K562 (cell line): ENCODE data around the gene C2orf76. TPM values are rescaled to one million over a fixed set of nuclear protein-coding genes. Genes with fewer than 3 reads are reported as not detected.

Experiments used
- ATAC-seq: fragments of 200-7000 bp; cut with Tn5 transposase; 3 replicates; pipeline ENCODE4 v1.9.1; 2020; ENCODE audit warnings: moderate library complexity
- BruUV-seq: library from RNA; stranded (reverse); fragments of 400-500 nt; replicated peaks from 2 replicates; lab custom pipeline; 2021; lab: Mats Ljungman, UMichigan
- CTCF ChIA-PET: fragments of 300-600 bp; formaldehyde crosslinking; extraction: SDS; loops from one replicate; lab custom pipeline; 2021; ENCODE audit warnings: low intra/inter-chr PET ratio; lab: Yijun Ruan, JAX
- POLR2A ChIA-PET: fragments of 300-600, 350-650 bp; sonication (Branson Sonifier 250); formaldehyde crosslinking; extraction: SDS; loops from one replicate; lab custom pipeline; 2021; ENCODE audit warnings: antibody characterized with exemption, inconsistent platforms; lab: Yijun Ruan, JAX
- DNase-seq, 4 experiments: peaks; one replicate each; pipeline versions ENCODE4 v3.0.0 to v3.0.0-alpha.2; 2011 to 2018; ENCODE audit warnings: low spot score in 3 of 4, mixed read lengths in 3 of 4; ENCODE audit errors: extremely low read depth in 1 of 4
- FAIRE-seq: peaks from 2 replicates; lab custom pipeline; 2011; peaks lifted over from hg19 to GRCh38; lab: Jason Lieb, UNC
- H2AFZ ChIP-seq: 2 replicates; pipeline ENCODE4 v1.6.0; 2011; ENCODE audit warnings: low read depth, low read length, control low read depth, inconsistent platforms
- H3K27ac ChIP-seq: fragments of 200-600 bp; 3 replicates; pipeline ENCODE4 v1.8.0; 2011; ENCODE audit warnings: low read depth, mild to moderate bottlenecking, control low read depth, inconsistent platforms, low read length, moderate library complexity, mixed read lengths; ENCODE audit errors: extremely low read depth
- H3K27me3 ChIP-seq, 2 experiments: fragments of 300-600 bp in 1 of 2; 2 replicates in 1 of 2; 3 replicates in 1 of 2; pipeline versions ENCODE4 v1.6.0 to v1.8.0; 2011; ENCODE audit warnings: inconsistent platforms in 2 of 2, low read length in 2 of 2, mild to moderate bottlenecking in 1 of 2, mixed read lengths in 1 of 2, moderate library complexity in 1 of 2; ENCODE audit not compliant: control insufficient read depth in 2 of 2, insufficient read depth in 2 of 2
- H3K36me3 ChIP-seq: fragments of 300-600 bp; 3 replicates; pipeline ENCODE4 v1.8.0; 2011; ENCODE audit warnings: mild to moderate bottlenecking, low read length, inconsistent platforms; ENCODE audit not compliant: control insufficient read depth, insufficient read depth
- H3K4me1 ChIP-seq, 2 experiments: fragments of 200-600 bp in 1 of 2; replicated peaks in 1 of 2; 2 replicates in 1 of 2; 3 replicates in 1 of 2; pipeline versions ENCODE4 v1.5.1 to v1.8.0; 2011; ENCODE audit warnings: inconsistent platforms in 2 of 2, low read length in 2 of 2, mild to moderate bottlenecking in 1 of 2, mixed read lengths in 1 of 2, moderate library complexity in 1 of 2; ENCODE audit not compliant: control insufficient read depth in 2 of 2, insufficient read depth in 2 of 2
- H3K4me2 ChIP-seq: 2 replicates; pipeline ENCODE4 v1.6.1; 2011; ENCODE audit warnings: low read length, control low read depth, inconsistent platforms, mixed read lengths; ENCODE audit not compliant: insufficient read depth
- H3K4me3 ChIP-seq: fragments of 200-600 bp; sonication (generic), shearing (Covaris generic); 2 replicates; pipeline ENCODE4 v1.5.1; 2016; ENCODE audit warnings: control low read depth, inconsistent platforms
- H3K79me2 ChIP-seq: fragments of 200-600 bp; 3 replicates; pipeline ENCODE4 v1.8.0; 2011; ENCODE audit warnings: low read length, inconsistent platforms; ENCODE audit not compliant: control insufficient read depth, insufficient read depth
- H3K9ac ChIP-seq, 2 experiments: 2 replicates each; pipeline versions ENCODE4 v1.6.0 to v1.6.1; 2011; ENCODE audit warnings: low read depth in 2 of 2, low read length in 2 of 2, control low read depth in 1 of 2, inconsistent platforms in 1 of 2, mild to moderate bottlenecking in 1 of 2, mixed read lengths in 1 of 2; ENCODE audit not compliant: insufficient read depth in 1 of 2
- H3K9me1 ChIP-seq: one replicate; pipeline ENCODE4 v1.6.0; 2011; ENCODE audit warnings: inconsistent platforms, mild to moderate bottlenecking, low read length, moderate library complexity; ENCODE audit not compliant: control insufficient read depth, insufficient read depth
- H3K9me3 ChIP-seq: replicated peaks from 2 replicates; pipeline ENCODE4 v1.5.1; 2011; ENCODE audit warnings: low read depth, low read length, inconsistent platforms; ENCODE audit not compliant: control insufficient read depth, insufficient read depth
- H4K20me1 ChIP-seq: replicated peaks from 2 replicates; pipeline ENCODE4 v1.6.1; 2011; ENCODE audit warnings: low read length, inconsistent platforms, mixed read lengths; ENCODE audit not compliant: control insufficient read depth, insufficient read depth
- CBFB ChIP-seq: sonication (generic); formaldehyde crosslinking; IDR thresholded peaks from 2 replicates; pipeline ENCODE4 v1.4.0; 2020; ENCODE audit warnings: mild to moderate bottlenecking, missing genetic modification reagents
- HNRNPLL ChIP-seq: fragments of 200-400 bp; formaldehyde crosslinking; IDR thresholded peaks from 2 replicates; pipeline ENCODE4 v1.6.1; 2017; ENCODE audit warnings: low read length, low read depth, mild to moderate bottlenecking; ENCODE audit not compliant: poor library complexity, severe bottlenecking
- MEF2D ChIP-seq: conservative IDR thresholded peaks from 2 replicates; pipeline ENCODE4 v1.6.1; 2016; ENCODE audit warnings: low read depth, missing genetic modification characterization, missing compliant biosample characterization
- YY1 ChIP-seq, 3 experiments: IDR thresholded peaks; 2 replicates each; pipeline ENCODE4 v1.6.1; 2011; ENCODE audit warnings: low read length in 2 of 3, mild to moderate bottlenecking in 2 of 3, moderate library complexity in 2 of 3, borderline replicate concordance in 1 of 3, control low read depth in 1 of 3, low read depth in 1 of 3; ENCODE audit not compliant: insufficient read depth in 3 of 3, insufficient replicate concordance in 2 of 3, control insufficient read depth in 1 of 3, insufficient read length in 1 of 3; ENCODE audit errors: extremely low read depth in 1 of 3
- whole genome bisulfite sequencing: fragments of 100-300 bp; shearing (Covaris generic); methylation state at CpG from one replicate; pipeline ENCODE4 v1.1.6; 2016; ENCODE audit warnings: low coverage, mixed read lengths; ENCODE audit not compliant: insufficient coverage; ENCODE audit errors: missing lambda C conversion rate; 5-methylcytosine and 5-hydroxymethylcytosine counted together
- in situ Hi-C: fragments of 300-500 bp; cut with MboI; formaldehyde crosslinking; loops from 4 replicates; pipeline ENCODE4 v1.15.0; 2018; ENCODE audit warnings: inconsistent platforms, mixed read lengths
- intact Hi-C: fragments of 100-400 bp; cut with micrococcal nuclease; formaldehyde crosslinking; loops from 2 replicates; pipeline ENCODE4 v1.14.2; 2022
- polyA plus RNA-seq, 8 experiments: library from polyadenylated mRNA; depleted of rRNA in 4 of 8; stranded (reverse) in 5 of 8; unstranded in 3 of 8; fragments of >200 nt; fragmentation: Nextera tagmentation in 2 of 8; fragmentation: Illumina TruSeq in 1 of 8; extraction: Ambion mirVana in 2 of 8; extraction: Trizol in 1 of 8; gene quantifications; 2 replicates each; pipeline versions ENCODE4 v1.2.1 to v1.2.3, GENCODE V29; 2011 to 2014; ENCODE audit warnings: inconsistent platforms in 1 of 8, missing spikeins in 1 of 8
- total RNA-seq, 7 experiments: library from RNA; depleted of rRNA in 6 of 7; stranded (reverse); fragments of >200 nt in 6 of 7; fragmentation: Illumina TruSeq in 2 of 7; extraction: Trizol in 2 of 7; gene quantifications; 2 replicates each; pipeline versions ENCODE4 v1.2.1 to v1.2.3, GENCODE V29; 2011 to 2021; ENCODE audit warnings: low replicate concordance in 1 of 7
- TF ChIP-seq, protein P1 (sequence below): fragments of 450-650 bp; IDR thresholded peaks from 2 replicates; pipeline ENCODE4 v1.6.1; 2017; ENCODE audit warnings: antibody characterized with exemption, mild to moderate bottlenecking
- TF ChIP-seq, protein P2 (sequence below): fragments of 250-450 bp; sonication (Bioruptor Pico); IDR thresholded peaks from 2 replicates; pipeline ENCODE4 v1.8.0; 2022; ENCODE audit warnings: inconsistent platforms
- TF ChIP-seq, protein P3 (sequence below): IDR thresholded peaks from 3 replicates; pipeline ENCODE4 v1.6.1; 2011; ENCODE audit warnings: borderline replicate concordance, mild to moderate bottlenecking, moderate library complexity; ENCODE audit not compliant: insufficient read length; ENCODE audit errors: extremely low read depth

C2orf76 gene
- total and polyA plus RNA-seq, 9 of the 15 experiments (the other 6 are each of a cell fraction or from before 2014, with no cell fraction given): 4.8 to 26.2 (median 14.5) TPM

DNA sequence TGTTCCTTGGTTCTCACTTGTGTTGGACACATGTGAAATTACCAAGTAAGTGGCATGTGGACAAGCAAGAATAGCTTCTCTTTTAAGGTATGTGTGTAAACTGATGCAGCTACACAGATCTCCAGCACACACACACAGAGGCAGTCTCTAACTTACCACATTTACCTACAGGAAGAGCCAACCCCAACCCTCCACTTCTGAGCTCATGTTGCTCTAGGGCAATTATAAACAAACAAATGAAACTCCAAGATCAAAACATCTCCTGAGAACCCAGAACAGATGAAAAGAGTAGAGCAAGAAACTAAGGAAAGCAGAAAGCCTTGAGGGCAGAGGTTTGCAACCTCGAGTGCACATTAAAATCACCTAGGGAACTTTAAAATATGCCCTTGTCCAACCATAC is 49.0 kb upstream of the C2orf76 start (continued):
- no peak for TF ChIP-seq CBFB (CRISPR knock-in tag)
- no peak for TF ChIP-seq YY1 (IDR thresholded peaks at IDR 0.05; ENCODE audit: borderline replicate concordance in 1 of 3, control insufficient read depth in 1 of 3, extremely low read depth in 1 of 3, insufficient read depth in 3 of 3, insufficient read length in 1 of 3, insufficient replicate concordance in 2 of 3, low read depth in 1 of 3, low read length in 2 of 3)
- no peak for TF ChIP-seq MEF2D (tag)
- TF ChIP-seq, protein P1, sequence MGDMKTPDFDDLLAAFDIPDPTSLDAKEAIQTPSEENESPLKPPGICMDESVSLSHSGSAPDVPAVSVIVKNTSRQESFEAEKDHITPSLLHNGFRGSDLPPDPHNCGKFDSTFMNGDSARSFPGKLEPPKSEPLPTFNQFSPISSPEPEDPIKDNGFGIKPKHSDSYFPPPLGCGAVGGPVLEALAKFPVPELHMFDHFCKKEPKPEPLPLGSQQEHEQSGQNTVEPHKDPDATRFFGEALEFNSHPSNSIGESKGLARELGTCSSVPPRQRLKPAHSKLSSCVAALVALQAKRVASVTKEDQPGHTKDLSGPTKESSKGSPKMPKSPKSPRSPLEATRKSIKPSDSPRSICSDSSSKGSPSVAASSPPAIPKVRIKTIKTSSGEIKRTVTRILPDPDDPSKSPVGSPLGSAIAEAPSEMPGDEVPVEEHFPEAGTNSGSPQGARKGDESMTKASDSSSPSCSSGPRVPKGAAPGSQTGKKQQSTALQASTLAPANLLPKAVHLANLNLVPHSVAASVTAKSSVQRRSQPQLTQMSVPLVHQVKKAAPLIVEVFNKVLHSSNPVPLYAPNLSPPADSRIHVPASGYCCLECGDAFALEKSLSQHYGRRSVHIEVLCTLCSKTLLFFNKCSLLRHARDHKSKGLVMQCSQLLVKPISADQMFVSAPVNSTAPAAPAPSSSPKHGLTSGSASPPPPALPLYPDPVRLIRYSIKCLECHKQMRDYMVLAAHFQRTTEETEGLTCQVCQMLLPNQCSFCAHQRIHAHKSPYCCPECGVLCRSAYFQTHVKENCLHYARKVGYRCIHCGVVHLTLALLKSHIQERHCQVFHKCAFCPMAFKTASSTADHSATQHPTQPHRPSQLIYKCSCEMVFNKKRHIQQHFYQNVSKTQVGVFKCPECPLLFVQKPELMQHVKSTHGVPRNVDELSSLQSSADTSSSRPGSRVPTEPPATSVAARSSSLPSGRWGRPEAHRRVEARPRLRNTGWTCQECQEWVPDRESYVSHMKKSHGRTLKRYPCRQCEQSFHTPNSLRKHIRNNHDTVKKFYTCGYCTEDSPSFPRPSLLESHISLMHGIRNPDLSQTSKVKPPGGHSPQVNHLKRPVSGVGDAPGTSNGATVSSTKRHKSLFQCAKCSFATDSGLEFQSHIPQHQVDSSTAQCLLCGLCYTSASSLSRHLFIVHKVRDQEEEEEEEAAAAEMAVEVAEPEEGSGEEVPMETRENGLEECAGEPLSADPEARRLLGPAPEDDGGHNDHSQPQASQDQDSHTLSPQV: no peak

DNA sequence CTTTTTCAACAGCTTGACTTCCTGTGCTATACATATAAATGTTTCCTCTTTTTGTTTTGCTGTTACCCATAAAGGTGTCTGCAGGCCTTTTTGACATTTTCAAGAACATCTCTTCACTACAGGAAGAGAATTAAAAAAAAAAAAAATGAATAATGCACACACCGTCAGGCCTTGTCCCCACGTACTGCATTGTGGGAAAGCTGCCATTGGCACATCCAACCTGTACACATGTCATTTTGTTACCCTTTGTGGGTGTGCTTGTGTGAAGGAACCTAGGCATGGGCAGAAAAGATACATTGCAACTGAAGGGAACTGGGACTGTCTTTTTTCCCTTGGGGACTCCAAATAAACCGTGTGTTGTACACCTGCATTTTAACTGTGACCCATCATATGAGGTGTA is 48.3 kb upstream of the C2orf76 start:
- intact Hi-C loops (loop anchor here (5.0 kb wide), 1 partner anchor 32 kb away; no protein-coding TSS in a partner anchor), in situ Hi-C loops (loop anchor here (5.0 kb wide), 1 partner anchor 52 kb away; no protein-coding TSS in a partner anchor)
- no peak for ATAC-seq
- no peak for TF ChIP-seq HNRNPLL
- TF ChIP-seq, protein P2, sequence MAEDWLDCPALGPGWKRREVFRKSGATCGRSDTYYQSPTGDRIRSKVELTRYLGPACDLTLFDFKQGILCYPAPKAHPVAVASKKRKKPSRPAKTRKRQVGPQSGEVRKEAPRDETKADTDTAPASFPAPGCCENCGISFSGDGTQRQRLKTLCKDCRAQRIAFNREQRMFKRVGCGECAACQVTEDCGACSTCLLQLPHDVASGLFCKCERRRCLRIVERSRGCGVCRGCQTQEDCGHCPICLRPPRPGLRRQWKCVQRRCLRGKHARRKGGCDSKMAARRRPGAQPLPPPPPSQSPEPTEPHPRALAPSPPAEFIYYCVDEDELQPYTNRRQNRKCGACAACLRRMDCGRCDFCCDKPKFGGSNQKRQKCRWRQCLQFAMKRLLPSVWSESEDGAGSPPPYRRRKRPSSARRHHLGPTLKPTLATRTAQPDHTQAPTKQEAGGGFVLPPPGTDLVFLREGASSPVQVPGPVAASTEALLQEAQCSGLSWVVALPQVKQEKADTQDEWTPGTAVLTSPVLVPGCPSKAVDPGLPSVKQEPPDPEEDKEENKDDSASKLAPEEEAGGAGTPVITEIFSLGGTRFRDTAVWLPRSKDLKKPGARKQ (CRISPR knock-in tag): no peak
- TF ChIP-seq, protein P3, sequence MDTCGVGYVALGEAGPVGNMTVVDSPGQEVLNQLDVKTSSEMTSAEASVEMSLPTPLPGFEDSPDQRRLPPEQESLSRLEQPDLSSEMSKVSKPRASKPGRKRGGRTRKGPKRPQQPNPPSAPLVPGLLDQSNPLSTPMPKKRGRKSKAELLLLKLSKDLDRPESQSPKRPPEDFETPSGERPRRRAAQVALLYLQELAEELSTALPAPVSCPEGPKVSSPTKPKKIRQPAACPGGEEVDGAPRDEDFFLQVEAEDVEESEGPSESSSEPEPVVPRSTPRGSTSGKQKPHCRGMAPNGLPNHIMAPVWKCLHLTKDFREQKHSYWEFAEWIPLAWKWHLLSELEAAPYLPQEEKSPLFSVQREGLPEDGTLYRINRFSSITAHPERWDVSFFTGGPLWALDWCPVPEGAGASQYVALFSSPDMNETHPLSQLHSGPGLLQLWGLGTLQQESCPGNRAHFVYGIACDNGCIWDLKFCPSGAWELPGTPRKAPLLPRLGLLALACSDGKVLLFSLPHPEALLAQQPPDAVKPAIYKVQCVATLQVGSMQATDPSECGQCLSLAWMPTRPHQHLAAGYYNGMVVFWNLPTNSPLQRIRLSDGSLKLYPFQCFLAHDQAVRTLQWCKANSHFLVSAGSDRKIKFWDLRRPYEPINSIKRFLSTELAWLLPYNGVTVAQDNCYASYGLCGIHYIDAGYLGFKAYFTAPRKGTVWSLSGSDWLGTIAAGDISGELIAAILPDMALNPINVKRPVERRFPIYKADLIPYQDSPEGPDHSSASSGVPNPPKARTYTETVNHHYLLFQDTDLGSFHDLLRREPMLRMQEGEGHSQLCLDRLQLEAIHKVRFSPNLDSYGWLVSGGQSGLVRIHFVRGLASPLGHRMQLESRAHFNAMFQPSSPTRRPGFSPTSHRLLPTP: no peak
- no peak for FAIRE-seq
- Histone ChIP-seq H3K9me1 (no peaks in the 10 kb centered on the region), H4K20me1 (no peaks in the 10 kb centered on the region), H3K36me3 (no peaks in the 10 kb centered on the region), H3K9me3 (no peaks in the 10 kb centered on the region), H2AFZ (no peak overlapping the region), H3K27me3 (peaks cover 4 to 9% of the 10 kb centered on the region in 2 experiments; a peak in 3 of 5 replicates), H3K4me1 (no peaks in the 10 kb centered on the region), H3K4me3 (no peak overlapping the region), H3K79me2 (no peaks in the 10 kb centered on the region), H3K9ac (no peak overlapping the region), H3K27ac (no peak overlapping the region), H3K4me2 (no peak overlapping the region)
- no TSS peak for BruUV-seq
- no peak for DNase-seq
- ChIA-PET CTCF (no interaction called here), POLR2A (no interaction called here)
- 0% methylated on average over 3 of the region's 3 CpGs for WGBS
